NCI-H226 (cell line): ENCODE measurements around the gene FNBP1.
"Not testable (repeated sequence)": the region's sequence is repeated elsewhere in the genome, so short reads cannot be mapped to it uniquely, and the experiment has no call there.

Experiments used
- DNase-seq: peaks from one replicate; pipeline ENCODE4 v3.0.0-alpha.2; 2015

FNBP1 gene

DNA sequence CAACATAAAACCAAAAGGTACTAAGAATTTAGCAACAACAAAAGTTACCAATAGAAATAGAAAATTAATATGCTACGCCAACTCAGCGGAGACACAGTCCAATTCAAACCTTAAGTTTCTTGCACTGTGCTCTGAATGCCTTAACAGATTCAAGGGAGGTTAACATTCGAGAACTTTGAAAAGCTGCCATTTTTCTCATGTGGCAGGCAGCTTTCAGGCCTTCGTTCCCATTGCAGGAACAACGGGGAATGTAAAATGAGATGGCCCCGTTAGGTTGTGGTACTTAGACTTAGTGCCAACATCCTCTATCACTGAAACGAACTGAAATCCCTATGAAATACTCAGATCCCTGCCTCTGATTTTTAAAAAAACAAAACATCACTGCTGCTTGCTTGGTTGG lies 22.4 kb downstream of the FNBP1 start:
- no peak for DNase-seq

DNA sequence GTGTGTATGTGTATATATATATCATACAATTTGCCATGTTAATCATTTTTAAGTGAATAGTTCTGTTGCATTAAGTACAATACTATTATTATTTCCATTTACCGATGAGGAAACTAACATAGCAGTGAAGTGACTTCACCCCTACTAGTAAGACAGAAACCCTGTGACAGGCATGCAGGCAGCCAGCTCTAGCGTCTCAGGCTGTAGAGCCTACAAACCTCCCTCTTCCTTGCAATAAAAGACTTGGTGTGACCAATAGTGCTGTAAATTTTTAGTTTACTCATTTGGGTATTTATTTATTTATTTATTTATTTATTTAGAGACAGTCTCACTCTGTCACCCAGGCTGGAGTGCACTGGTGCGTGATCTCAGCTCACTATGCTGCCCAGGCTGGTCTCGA lies 24.7 kb downstream of the FNBP1 start:
- DNase-seq, result no peak

DNA sequence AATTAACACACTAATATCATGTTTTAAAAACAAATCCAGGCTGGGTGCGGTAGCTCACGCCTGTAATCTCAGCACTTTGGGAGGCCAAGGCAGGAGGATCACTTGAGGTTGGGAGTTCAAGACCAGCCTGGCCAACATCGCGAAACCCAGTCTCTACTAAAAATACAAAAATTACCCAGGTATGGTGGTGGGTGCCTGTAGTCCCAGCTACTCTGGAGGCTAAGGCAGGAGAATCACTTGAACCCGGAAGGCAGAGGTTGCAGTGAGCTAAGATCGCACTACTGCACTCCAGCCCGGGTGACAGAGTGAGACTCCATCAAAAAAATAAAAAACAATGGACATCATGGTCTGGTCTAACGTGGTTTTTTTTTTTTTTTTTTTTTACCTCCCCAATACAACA lies 25.5 kb downstream of the FNBP1 start:
- DNase-seq, result not testable (repeated sequence)

DNA sequence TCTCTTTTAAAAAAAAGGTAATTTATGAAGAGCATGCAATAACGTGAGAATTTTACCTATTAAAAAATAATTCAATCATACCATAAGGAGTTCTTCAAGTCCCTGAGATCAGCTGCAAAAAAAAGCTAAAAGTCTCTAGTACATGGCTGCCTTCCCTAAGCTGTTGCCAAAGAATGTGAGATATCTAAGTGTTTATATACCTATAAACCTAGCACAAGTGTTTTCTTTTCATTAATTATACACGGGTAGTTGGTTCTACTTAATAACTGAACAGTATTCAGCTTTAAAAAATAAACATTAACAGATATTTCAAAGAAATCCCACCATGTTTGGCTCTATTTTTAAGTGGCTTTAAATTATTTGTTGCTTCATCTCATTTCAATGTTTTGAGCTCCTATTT lies 25.9 kb downstream of the FNBP1 start:
- DNase-seq, result no peak

DNA sequence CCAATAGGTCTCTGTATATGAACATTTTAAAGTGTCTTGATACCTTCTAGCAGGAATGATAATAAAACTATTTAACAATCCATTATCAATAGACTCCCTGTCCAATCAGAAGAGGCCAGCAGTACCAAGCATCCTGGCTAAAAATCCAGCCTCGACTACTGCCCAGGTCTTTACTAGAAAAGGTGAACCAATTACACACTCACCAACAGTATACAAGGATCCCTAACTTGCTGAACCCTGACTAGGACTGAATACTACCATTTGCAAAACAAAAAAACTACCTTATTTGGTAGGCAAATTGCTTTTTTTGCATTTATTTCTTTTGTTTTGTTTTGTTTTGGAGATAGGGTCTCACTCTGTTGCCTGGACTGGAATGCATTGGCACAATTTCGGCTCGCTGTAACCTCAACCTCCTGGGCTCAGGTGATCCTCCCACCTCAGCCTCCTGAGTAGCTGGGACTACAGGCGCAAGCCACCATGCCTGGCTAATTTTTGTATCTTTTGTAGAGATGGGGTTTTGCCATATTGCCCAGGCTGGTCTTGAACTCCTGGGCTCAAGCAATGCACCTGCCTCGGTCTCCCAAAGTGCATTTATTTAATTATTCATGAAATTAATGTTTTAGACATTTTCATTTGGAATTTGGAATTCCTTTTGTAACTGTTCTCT lies 27.5 kb downstream of the FNBP1 start:
- DNase-seq, result no peak

DNA sequence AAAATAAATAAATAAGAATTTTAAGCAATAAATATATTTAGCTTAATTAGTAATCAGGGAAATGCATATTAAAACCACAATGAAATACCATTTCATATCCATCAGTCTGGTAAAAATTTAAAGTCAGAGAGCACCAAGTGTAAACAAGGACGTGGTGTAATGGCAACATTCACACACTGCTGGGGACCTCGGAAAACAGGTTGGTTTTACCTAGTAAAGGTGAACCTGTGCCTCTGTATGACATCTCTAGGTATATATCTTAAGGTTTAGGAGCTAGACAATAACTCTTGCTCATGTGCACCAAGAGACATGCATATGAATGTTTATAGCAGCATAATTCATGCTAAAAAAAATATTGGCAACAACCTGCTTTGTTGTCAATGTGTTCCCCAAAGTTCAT lies 29.7 kb downstream of the FNBP1 start:
- DNase-seq, result no peak

GRCh38 chr9:130010151-130010988 lies 32.6 kb downstream of the FNBP1 start:
- no peak for DNase-seq

DNA sequence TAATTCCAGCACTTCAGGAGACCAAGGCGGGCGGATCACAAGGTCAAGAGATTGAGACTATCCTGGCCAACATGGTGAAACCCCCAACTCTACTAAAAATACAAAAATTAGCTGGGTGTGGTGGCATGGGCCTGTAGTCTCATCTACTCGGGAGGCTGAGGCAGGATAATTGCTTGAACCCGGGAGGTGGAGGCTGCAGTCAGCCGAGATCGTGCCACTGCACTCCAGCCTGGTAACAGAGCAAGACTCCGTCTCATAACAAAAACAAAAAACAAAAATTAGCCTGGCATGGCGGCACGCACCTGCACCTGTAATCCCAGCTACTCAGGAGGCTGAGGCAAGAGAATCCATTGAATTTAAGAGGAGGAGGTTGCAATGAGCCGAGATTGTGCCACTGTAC lies 33.4 kb downstream of the FNBP1 start:
- DNase-seq, result not testable (repeated sequence)

- no peak for DNase-seq
Observed at GRCh38 chr9:130008538-130008937, 34.5 kb downstream of the FNBP1 start.

DNA sequence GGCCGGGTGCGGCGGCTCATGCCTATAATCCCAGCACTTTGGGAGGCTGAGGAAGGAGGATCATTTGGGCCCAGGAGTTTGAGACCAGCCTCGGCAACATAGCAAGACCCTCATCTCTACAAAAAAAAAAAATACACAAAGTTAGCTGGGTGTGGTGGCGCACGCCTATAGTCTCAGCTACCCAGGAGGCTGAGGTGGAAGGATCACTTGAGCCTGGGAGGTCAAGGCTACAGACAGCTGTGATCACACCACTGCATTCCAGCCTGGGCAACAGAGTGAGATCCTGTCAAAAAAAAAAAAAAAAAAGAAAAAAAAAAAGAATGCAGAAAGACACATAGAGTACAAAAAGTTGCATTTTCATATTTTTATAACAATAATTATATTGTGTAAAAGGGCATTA lies 36.0 kb downstream of the FNBP1 start:
- DNase-seq, result not testable (repeated sequence)

GRCh38 chr9:130003943-130004552 lies 38.9 kb downstream of the FNBP1 start:
- no peak for DNase-seq

DNA sequence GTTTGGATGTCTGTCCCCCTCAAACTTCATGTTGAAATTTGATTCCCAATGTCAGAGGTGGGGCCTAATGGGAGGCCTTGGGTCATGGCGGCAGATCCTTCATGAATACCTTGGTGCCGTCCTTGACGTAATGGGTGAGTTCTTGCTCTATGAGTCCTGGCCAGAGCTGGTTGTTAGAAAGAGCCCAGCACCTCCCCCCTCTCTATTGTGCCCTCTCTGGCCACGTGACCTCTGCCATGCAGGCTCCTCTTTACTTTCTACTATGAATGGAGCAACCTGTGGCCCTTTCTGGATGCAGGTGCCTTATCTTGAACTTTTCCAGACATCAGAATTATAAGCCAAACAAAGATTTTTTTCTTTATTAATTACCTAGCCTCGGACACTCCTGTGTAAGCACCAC lies 40.7 kb downstream of the FNBP1 start:
- DNase-seq, result no peak

DNA sequence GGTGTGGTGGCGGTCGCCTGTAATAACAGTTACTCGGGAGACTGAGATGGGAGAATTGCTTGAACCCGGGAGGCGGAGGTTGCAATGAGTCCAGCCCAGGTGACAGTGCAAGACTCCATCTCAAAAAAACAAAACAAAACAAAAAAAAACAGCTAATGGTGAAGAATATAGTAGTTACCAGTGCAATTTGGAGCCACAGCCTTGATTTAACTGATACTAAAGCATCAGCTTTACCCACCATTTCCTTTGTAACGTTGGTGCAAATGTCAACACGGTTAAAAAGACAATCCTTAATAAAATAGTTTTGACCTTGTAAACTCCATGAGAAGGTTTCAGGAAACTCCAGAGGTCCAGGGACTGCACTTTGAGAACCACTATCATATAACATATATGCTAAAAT lies 41.8 kb downstream of the FNBP1 start:
- DNase-seq, result no peak

DNA sequence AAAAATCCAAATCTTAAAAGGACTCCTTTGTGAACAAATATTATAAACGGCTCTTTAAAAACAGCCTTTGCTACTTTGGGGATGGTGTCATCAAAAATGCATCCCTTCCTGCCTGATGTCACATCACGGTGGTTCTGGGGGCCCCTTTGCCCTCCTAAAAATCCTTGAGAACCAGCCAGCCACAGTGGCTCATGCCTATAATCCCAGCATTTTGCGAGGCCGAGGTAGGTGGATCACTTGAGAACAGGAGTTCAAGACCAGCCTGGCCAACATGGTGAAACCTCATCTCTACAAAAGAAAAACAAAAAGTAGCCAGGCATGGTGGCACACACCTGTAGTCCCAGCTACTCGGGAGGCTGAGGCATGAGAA lies 43.9 kb downstream of the FNBP1 start:
- no peak for DNase-seq

GRCh38 chr9:129998491-129999140 lies 44.4 kb downstream of the FNBP1 start:
- no peak for DNase-seq

DNA sequence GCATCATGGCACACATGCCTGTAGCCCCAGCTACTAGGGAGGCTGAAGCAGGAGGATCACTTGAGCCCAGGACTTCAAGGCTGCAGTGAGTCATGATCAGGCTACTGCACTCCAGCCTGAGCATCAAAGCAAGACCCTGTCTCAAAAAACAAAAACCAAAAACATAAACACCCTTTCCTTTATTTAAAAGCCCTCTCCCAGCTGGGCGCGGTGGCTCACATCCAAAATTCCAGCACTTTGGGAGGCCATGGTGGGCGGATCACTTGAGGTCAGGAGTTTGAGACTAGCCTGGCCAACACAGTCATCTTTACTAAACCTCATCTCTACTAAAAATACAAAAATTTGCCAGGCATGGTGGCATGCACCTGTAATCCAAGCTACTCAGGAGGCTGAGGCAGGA lies 45.3 kb downstream of the FNBP1 start:
- DNase-seq, result peak; percentile 20

- no peak for DNase-seq
Observed at GRCh38 chr9:129996161-129996830, 46.7 kb downstream of the FNBP1 start.

DNA sequence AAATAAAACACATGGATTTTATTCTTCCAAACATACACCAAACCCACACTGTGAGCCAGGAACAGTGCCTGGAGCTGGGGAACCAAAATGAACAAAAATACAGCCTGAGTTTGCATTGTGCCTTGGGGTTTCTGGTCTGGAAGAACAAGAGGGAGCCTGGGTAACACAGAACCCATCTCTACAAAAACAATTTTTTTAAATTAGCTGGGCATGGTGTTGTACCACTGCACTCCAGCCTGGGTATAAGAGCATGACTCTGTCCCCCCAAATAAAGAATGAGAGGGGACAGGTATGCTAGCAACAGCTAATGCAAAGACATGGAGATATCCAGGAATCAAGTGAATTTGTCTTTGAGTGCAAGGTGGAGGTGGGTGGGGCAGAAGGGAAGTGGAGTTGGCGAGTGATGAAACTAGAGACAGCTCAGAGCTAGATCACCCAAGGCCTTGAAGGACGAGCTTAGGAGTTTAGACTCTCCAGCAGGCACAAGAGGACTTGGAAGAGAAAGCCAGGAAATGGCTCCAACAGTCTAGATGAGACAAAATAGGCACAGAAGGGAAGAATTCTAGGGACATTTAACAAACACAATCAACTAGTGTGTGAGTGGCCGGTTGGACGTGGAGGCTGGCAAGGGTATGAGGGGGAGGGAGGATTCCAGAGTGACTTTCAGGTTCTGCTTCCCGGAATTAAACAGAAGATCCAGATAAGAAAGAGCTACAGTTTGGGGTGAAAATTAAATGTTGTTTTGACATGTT lies 47.4 kb downstream of the FNBP1 start:
- peak; percentile 69 for DNase-seq

GRCh38 chr9:129994882-129995281 lies 48.1 kb downstream of the FNBP1 start:
- no peak for DNase-seq

- not testable (repeated sequence) for DNase-seq
Observed at GRCh38 chr9:129991139-129991538, 51.9 kb downstream of the FNBP1 start.

DNA sequence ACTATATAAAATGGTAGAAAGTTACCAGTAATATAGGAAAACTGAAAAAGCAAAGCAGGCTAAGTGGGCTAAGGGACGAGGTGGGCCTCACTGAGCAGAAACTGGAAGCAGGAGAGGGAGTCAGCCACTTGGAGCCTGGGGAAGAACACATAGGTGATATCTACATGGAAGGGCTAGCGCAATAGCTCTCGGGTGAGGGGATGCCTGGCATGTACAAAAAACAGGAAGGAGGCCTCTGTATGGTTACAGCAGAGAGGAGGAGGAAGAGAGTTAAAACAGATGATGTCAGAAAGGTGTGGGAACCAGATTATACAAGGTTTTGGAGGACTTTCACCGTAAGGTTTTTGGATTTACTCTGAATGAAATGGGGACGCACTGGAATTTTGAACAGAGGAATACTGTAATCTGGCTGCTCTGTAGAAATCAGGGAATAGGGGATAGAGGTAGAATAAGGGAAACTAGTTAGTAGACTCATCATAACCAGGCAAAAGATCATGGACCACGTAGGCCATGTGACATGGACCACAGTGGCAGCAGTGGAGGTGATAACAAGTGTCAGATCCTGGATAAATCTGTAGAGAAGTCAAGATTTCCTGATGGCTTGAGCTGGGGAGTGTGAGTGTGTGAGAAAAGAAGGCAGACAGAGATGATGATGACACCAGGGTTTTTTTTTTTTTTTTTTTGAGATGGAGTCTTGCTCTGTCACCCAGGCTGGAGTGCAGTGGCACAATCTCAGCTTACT lies 52.5 kb downstream of the FNBP1 start:
- DNase-seq, result peak; percentile 63

- peak; percentile 76 for DNase-seq
Observed at GRCh38 chr9:129989740-129990139, 53.2 kb downstream of the FNBP1 start.
